Measurements from ENCODE around the gene PWWP2B.

- TF ChIP-seq CTBP1 (IDR thresholded peaks at IDR 0.05; ENCODE audit: borderline replicate concordance) = no peak
- no peak for TF ChIP-seq SP1 (IDR thresholded peaks at IDR 0.05)
- no peak for TF ChIP-seq FOXM1 (IDR thresholded peaks at IDR 0.05; ENCODE audit: borderline replicate concordance)
- TF ChIP-seq ARNT (IDR thresholded peaks at IDR 0.05) = no peak
- TF ChIP-seq ELF4 (IDR thresholded peaks at IDR 0.05) = no peak
- TF ChIP-seq ZNF384 (IDR thresholded peaks at IDR 0.05) = no peak
- no peak for TF ChIP-seq FOXA1 (IDR thresholded peaks at IDR 0.05)
- TF ChIP-seq SUZ12 (IDR thresholded peaks at IDR 0.05) = no peak
- no peak for TF ChIP-seq LEF1 (IDR thresholded peaks at IDR 0.05; ENCODE audit: borderline replicate concordance)
- TF ChIP-seq HDGF (IDR thresholded peaks at IDR 0.05; ENCODE audit: borderline replicate concordance) = no peak
- no peak for TF ChIP-seq BHLHE40 (IDR thresholded peaks at IDR 0.05; ENCODE audit: borderline replicate concordance)
- TF ChIP-seq NFRKB (IDR thresholded peaks at IDR 0.05) = no peak
- TF ChIP-seq, protein P1, sequence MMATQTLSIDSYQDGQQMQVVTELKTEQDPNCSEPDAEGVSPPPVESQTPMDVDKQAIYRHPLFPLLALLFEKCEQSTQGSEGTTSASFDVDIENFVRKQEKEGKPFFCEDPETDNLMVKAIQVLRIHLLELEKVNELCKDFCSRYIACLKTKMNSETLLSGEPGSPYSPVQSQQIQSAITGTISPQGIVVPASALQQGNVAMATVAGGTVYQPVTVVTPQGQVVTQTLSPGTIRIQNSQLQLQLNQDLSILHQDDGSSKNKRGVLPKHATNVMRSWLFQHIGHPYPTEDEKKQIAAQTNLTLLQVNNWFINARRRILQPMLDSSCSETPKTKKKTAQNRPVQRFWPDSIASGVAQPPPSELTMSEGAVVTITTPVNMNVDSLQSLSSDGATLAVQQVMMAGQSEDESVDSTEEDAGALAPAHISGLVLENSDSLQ (IDR thresholded peaks at IDR 0.05) = no peak
Observed at GRCh38 chr10:132417957-132418441, 21.0 kb downstream of the PWWP2B start.

Data from HEK293T (cell line).